Suprapubic skin (tissue), 4 donors: ENCODE results near the gene SARS1. TPM values are rescaled to one million over a fixed set of nuclear protein-coding genes. Genes with fewer than 3 reads are reported as not detected.
"Not testable (repeated sequence)": the region's sequence is repeated elsewhere in the genome, so short reads cannot be mapped to it uniquely, and the experiment has no call there.

Experiments used
- DNase-seq, 2 donors: peaks; one replicate each; pipeline ENCODE4 v3.0.0-alpha.2; 2019; ENCODE audit warnings: low spot score in 2 of 2
- H3K27ac ChIP-seq: fragments of 200-600 bp; sonication (generic); one replicate; pipeline ENCODE4 v1.5.1; 2019
- H3K27me3 ChIP-seq: fragments of 200-600 bp; sonication (generic); one replicate; pipeline ENCODE4 v1.5.1; 2019
- H3K36me3 ChIP-seq: fragments of 200-600 bp; sonication (generic); one replicate; pipeline ENCODE4 v1.5.1; 2019
- H3K4me1 ChIP-seq: fragments of 200-600 bp; sonication (generic); one replicate; pipeline ENCODE4 v1.5.1; 2019
- H3K4me3 ChIP-seq: fragments of 200-600 bp; sonication (generic); one replicate; pipeline ENCODE4 v1.5.1; 2019; ENCODE audit warnings: mild to moderate bottlenecking
- H3K9me3 ChIP-seq: fragments of 200-600 bp; sonication (generic); one replicate; pipeline ENCODE4 v1.5.1; 2019
- EP300 ChIP-seq: sonication (generic); formaldehyde crosslinking; IDR thresholded peaks from one replicate; pipeline ENCODE4 v1.6.1; 2017; ENCODE audit warnings: antibody characterized with exemption
- POLR2A ChIP-seq, 2 donors: fragments of 450-650 bp; IDR thresholded peaks; one replicate each; pipeline ENCODE4 v1.6.1; 2017; ENCODE audit warnings: antibody characterized with exemption in 2 of 2, mild to moderate bottlenecking in 2 of 2, moderate library complexity in 2 of 2
- POLR2AphosphoS5 ChIP-seq, 3 donors: sonication (generic); formaldehyde crosslinking; IDR thresholded peaks; one replicate each; pipeline ENCODE4 v1.6.1; 2017; ENCODE audit warnings: antibody characterized with exemption in 3 of 3
- WGBS: methylation state at CpG from one replicate; pipeline ENCODE4 v1.1.5; 2018; 5-methylcytosine and 5-hydroxymethylcytosine counted together
- total RNA-seq, 4 donors: library from RNA; depleted of rRNA; stranded (reverse); fragments of >200 nt; gene quantifications; one replicate each; pipeline ENCODE4 v1.1.0, GENCODE V29; 2016
- TF ChIP-seq, protein P1 (sequence below), 2 donors: fragments of 200-600 bp in 1 of 2; fragments of 450-650 bp in 1 of 2; sonication (generic) in 1 of 2; IDR thresholded peaks; one replicate each; pipeline ENCODE4 v1.5.1; 2016 to 2019; ENCODE audit warnings: antibody characterized with exemption in 2 of 2, mild to moderate bottlenecking in 1 of 2, moderate library complexity in 1 of 2

Gene SARS1
- total RNA-seq, 4 donors from 2014 or later, result 144 to 169 (median 160) TPM

- TF ChIP-seq, protein P1, sequence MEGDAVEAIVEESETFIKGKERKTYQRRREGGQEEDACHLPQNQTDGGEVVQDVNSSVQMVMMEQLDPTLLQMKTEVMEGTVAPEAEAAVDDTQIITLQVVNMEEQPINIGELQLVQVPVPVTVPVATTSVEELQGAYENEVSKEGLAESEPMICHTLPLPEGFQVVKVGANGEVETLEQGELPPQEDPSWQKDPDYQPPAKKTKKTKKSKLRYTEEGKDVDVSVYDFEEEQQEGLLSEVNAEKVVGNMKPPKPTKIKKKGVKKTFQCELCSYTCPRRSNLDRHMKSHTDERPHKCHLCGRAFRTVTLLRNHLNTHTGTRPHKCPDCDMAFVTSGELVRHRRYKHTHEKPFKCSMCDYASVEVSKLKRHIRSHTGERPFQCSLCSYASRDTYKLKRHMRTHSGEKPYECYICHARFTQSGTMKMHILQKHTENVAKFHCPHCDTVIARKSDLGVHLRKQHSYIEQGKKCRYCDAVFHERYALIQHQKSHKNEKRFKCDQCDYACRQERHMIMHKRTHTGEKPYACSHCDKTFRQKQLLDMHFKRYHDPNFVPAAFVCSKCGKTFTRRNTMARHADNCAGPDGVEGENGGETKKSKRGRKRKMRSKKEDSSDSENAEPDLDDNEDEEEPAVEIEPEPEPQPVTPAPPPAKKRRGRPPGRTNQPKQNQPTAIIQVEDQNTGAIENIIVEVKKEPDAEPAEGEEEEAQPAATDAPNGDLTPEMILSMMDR (IDR thresholded peaks at IDR 0.05), result no peak
- TF ChIP-seq POLR2A (IDR thresholded peaks at IDR 0.05) (no peak), POLR2AphosphoS5 (IDR thresholded peaks at IDR 0.05) (no peak), EP300 (no peak)
- Histone ChIP-seq H3K4me1 (peaks cover 6% of the 10 kb centered on the region), H3K27me3 (no peaks in the 10 kb centered on the region), H3K9me3 (no peaks in the 10 kb centered on the region), H3K27ac (no peak overlapping the region), H3K4me3 (no peak overlapping the region), H3K36me3 (no peaks in the 10 kb centered on the region)
- 96% methylated on average over 10 of the region's 10 CpGs for WGBS
- no peak for DNase-seq
Measured at GRCh38 chr1:109171646-109172045, 42.1 kb upstream of the SARS1 start.

GRCh38 chr1:109176349-109176748 lies 37.4 kb upstream of the SARS1 start:
- H3K27me3 ChIP-seq, H3K27ac ChIP-seq, H3K9me3 ChIP-seq, DNase-seq, H3K4me3 ChIP-seq, H3K4me1 ChIP-seq, H3K36me3 ChIP-seq: not testable (repeated sequence)
- 92% methylated on average over 1 of the region's 1 CpG for WGBS

- H3K27me3 ChIP-seq, H3K9me3 ChIP-seq, DNase-seq, H3K36me3 ChIP-seq, H3K27ac ChIP-seq, H3K4me1 ChIP-seq, H3K4me3 ChIP-seq: not testable (repeated sequence)
- WGBS, result 78% methylated on average over 3 of the region's 3 CpGs
Measured at GRCh38 chr1:109180715-109181084, 33.0 kb upstream of the SARS1 start.

- no peaks in the 10 kb centered on the region for H3K27me3 ChIP-seq
- 39% methylated on average over 4 of the region's 4 CpGs for whole genome bisulfite sequencing
- H3K27ac ChIP-seq, result no peak overlapping the region
- H3K9me3 ChIP-seq, result no peaks in the 10 kb centered on the region
- no peak overlapping the region for H3K4me3 ChIP-seq
- TF ChIP-seq POLR2AphosphoS5 (IDR thresholded peaks at IDR 0.05) (no peak), EP300 (no peak), POLR2A (IDR thresholded peaks at IDR 0.05) (no peak)
- TF ChIP-seq, protein P1 (IDR thresholded peaks at IDR 0.05), result no peak
- H3K36me3 ChIP-seq, result no peaks in the 10 kb centered on the region
- no peak for DNase-seq
- peaks cover 2% of the 10 kb centered on the region for H3K4me1 ChIP-seq
Measured at GRCh38 chr1:109181085-109181806, 32.5 kb upstream of the SARS1 start.

DNA sequence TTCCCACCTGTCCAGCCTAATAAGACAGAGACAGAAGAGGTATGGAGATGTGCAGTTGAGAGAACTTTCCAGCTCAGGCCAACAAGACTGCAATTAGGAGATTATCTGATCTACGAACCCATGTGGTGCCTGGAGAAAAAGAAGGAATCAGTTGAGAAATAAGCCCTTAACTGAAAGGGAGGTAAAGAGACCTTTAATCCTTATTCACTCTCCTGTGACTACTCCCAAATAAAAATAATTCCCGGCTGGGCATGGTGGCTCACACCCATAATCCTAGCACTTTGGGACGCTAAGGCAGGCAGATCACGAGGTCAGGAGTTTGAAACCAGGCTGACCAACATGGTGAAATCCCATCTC lies 31.9 kb upstream of the SARS1 start:
- no peaks in the 10 kb centered on the region for H3K9me3 ChIP-seq
- no peak overlapping the region for H3K4me3 ChIP-seq
- no peaks in the 10 kb centered on the region for H3K36me3 ChIP-seq
- WGBS, result 64% methylated on average over 4 of the region's 4 CpGs
- TF ChIP-seq, protein P1 (IDR thresholded peaks at IDR 0.05), result no peak
- TF ChIP-seq POLR2AphosphoS5 (IDR thresholded peaks at IDR 0.05), result no peak
- TF ChIP-seq POLR2A (IDR thresholded peaks at IDR 0.05), result no peak
- no peak for TF ChIP-seq EP300
- H3K4me1 ChIP-seq, result peaks cover 4% of the 10 kb centered on the region
- no peak overlapping the region for H3K27ac ChIP-seq
- DNase-seq, result no peak
- no peaks in the 10 kb centered on the region for H3K27me3 ChIP-seq

DNA sequence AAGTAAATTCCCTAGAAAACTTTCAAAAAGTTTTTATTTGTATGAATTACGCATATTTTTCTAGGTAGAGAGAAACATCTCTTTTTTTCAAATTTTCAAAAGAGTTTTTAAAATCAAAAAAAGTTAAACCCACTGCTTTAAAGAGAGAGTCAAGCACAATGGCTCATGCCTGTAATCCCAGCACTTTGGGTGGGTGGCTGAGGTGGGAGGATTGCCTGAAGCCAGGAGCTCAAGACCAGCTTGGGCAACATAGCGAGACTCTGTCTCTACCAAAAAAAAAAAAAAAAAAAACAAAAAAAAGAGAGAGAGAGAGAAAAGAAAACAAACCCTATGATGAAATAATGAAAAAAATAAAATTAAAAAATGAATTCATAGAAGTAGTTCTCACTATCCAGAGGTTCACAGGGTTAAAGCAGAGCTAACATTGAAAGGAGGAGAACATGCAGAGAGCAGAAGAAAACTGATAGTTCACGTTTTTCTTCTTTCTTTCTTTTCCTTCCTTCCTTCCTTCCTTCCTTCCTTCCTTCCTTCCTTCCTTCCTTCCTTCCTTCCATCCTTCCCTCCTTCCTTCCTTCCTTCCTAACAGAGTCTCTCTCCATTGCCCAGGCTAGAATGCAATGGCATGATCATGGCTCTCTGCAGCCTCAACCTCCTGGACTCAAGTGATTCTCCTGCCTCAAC lies 30.5 kb upstream of the SARS1 start:
- H3K4me1 ChIP-seq, result peaks cover 4% of the 10 kb centered on the region
- H3K36me3 ChIP-seq, result no peaks in the 10 kb centered on the region
- no peak for DNase-seq
- H3K27me3 ChIP-seq, result no peaks in the 10 kb centered on the region
- no peaks in the 10 kb centered on the region for H3K9me3 ChIP-seq
- 78% methylated on average over 3 of the region's 3 CpGs for WGBS
- no peak for TF ChIP-seq EP300
- no peak for TF ChIP-seq POLR2AphosphoS5 (IDR thresholded peaks at IDR 0.05)
- no peak for TF ChIP-seq POLR2A (IDR thresholded peaks at IDR 0.05)
- TF ChIP-seq, protein P1 (IDR thresholded peaks at IDR 0.05), result no peak
- H3K27ac ChIP-seq, result no peak overlapping the region
- H3K4me3 ChIP-seq, result no peak overlapping the region
